Liver (tissue), 9 donors: ENCODE measurements around the gene ANKRD11. TPM values are rescaled to one million over a fixed set of nuclear protein-coding genes. Genes with fewer than 3 reads are reported as not detected.

Experiments used
- DNase-seq: peaks from one replicate; pipeline ENCODE4 v3.0.0-alpha.2; 2017; ENCODE audit warnings: low spot score
- H3K27ac ChIP-seq, 2 donors: one replicate each; pipeline ENCODE4 v1.7.0; 2013; ENCODE audit warnings: inconsistent platforms in 2 of 2, low read length in 2 of 2, control low read depth in 1 of 2, low read depth in 1 of 2, mild to moderate bottlenecking in 1 of 2
- H3K27me3 ChIP-seq, 4 donors: one replicate each; pipeline versions ENCODE4 v1.6.1 to v1.7.0; 2013; ENCODE audit warnings: low read length in 3 of 4, inconsistent platforms in 1 of 4, mild to moderate bottlenecking in 1 of 4, moderate library complexity in 1 of 4; ENCODE audit not compliant: control insufficient read depth in 4 of 4, insufficient read depth in 4 of 4
- H3K36me3 ChIP-seq, 4 donors: one replicate each; pipeline versions ENCODE4 v1.6.1 to v1.7.0; 2013; ENCODE audit warnings: low read length in 3 of 4, mild to moderate bottlenecking in 3 of 4, low read depth in 1 of 4, moderate library complexity in 1 of 4; ENCODE audit not compliant: control insufficient read depth in 4 of 4, insufficient read depth in 3 of 4
- H3K4me1 ChIP-seq, 4 donors: one replicate each; pipeline versions ENCODE4 v1.6.1 to v1.7.0; 2013; ENCODE audit warnings: low read length in 3 of 4, mild to moderate bottlenecking in 3 of 4, moderate library complexity in 1 of 4; ENCODE audit not compliant: control insufficient read depth in 4 of 4, insufficient read depth in 4 of 4
- H3K4me3 ChIP-seq, 3 donors: one replicate each; pipeline versions ENCODE4 v1.6.1 to v1.7.0; 2013; ENCODE audit warnings: low read length in 3 of 3, control low read depth in 1 of 3, low read depth in 1 of 3, mild to moderate bottlenecking in 1 of 3
- H3K9ac ChIP-seq, 2 donors: one replicate each; pipeline ENCODE4 v1.7.0; 2013; ENCODE audit warnings: low read length in 2 of 2, mild to moderate bottlenecking in 2 of 2, moderate library complexity in 2 of 2, control low read depth in 1 of 2, low read depth in 1 of 2
- H3K9me3 ChIP-seq, 4 donors: one replicate each; pipeline versions ENCODE4 v1.6.1 to v1.7.0; 2013; ENCODE audit warnings: low read length in 3 of 4; ENCODE audit not compliant: control insufficient read depth in 4 of 4
- EGR1 ChIP-seq, 2 donors: IDR thresholded peaks; 2 replicates each; pipeline ENCODE4 v1.6.1; 2016 to 2018; ENCODE audit warnings: antibody characterized with exemption in 2 of 2, low read depth in 2 of 2
- FOXA1 ChIP-seq: IDR thresholded peaks from 2 replicates; pipeline ENCODE4 v1.6.1; 2016; ENCODE audit warnings: antibody characterized with exemption
- FOXA2 ChIP-seq: IDR thresholded peaks from 2 replicates; pipeline ENCODE4 v1.6.1; 2016; ENCODE audit warnings: antibody characterized with exemption
- GABPA ChIP-seq, 2 donors: IDR thresholded peaks in 1 of 2; conservative IDR thresholded peaks in 1 of 2; 2 replicates each; pipeline ENCODE4 v1.6.1; 2016; ENCODE audit warnings: antibody characterized with exemption in 2 of 2, mild to moderate bottlenecking in 1 of 2, moderate library complexity in 1 of 2
- HNF4A ChIP-seq, 2 donors: conservative IDR thresholded peaks; 2 replicates each; pipeline ENCODE4 v1.6.1; 2016; ENCODE audit warnings: antibody characterized with exemption in 2 of 2, mild to moderate bottlenecking in 2 of 2
- HNF4G ChIP-seq: IDR thresholded peaks from 2 replicates; pipeline ENCODE4 v1.6.1; 2016; ENCODE audit warnings: antibody characterized with exemption
- JUND ChIP-seq, 2 donors: IDR thresholded peaks; 2 replicates each; pipeline ENCODE4 v1.6.1; 2016; ENCODE audit warnings: antibody characterized with exemption in 2 of 2
- NR2F2 ChIP-seq: IDR thresholded peaks from 2 replicates; pipeline ENCODE4 v1.6.1; 2016; ENCODE audit warnings: antibody characterized with exemption
- RAD21 ChIP-seq, 2 donors: IDR thresholded peaks; 2 replicates each; pipeline ENCODE4 v1.6.1; 2016; ENCODE audit warnings: antibody characterized with exemption in 2 of 2, mild to moderate bottlenecking in 2 of 2
- REST ChIP-seq: IDR thresholded peaks from 2 replicates; pipeline ENCODE4 v1.6.1; 2016; ENCODE audit warnings: antibody characterized with exemption, mild to moderate bottlenecking
- SP1 ChIP-seq: IDR thresholded peaks from 2 replicates; pipeline ENCODE4 v1.6.1; 2018; ENCODE audit warnings: antibody characterized with exemption, mild to moderate bottlenecking
- TAF1 ChIP-seq: conservative IDR thresholded peaks from 2 replicates; pipeline ENCODE4 v1.6.1; 2016; ENCODE audit warnings: antibody characterized with exemption, mild to moderate bottlenecking
- YY1 ChIP-seq: IDR thresholded peaks from 2 replicates; pipeline ENCODE4 v1.6.1; 2016; ENCODE audit warnings: antibody characterized with exemption, mild to moderate bottlenecking
- WGBS: extraction: QIAGEN DNeasy Blood & Tissue Kit; methylation state at CpG from one replicate; pipeline ENCODE4 v1.1.7; 2013; 5-methylcytosine and 5-hydroxymethylcytosine counted together
- polyA plus RNA-seq, 2 donors: library from polyadenylated mRNA; stranded (reverse) in 1 of 2; unstranded in 1 of 2; fragments of 200-250 nt in 1 of 2; fragments of >200 nt in 1 of 2; fragmentation: Nextera tagmentation in 1 of 2; extraction: Ambion mirVana in 1 of 2; gene quantifications; one replicate each; pipeline versions ENCODE4 v1.2.1 to v1.2.3, GENCODE V29; 2013 to 2015
- total RNA-seq, 2 donors: library from RNA; depleted of rRNA; stranded (reverse); fragments of >200 nt; gene quantifications; one replicate each; pipeline ENCODE4 v1.2.3, GENCODE V29; 2014
- TF ChIP-seq, protein P1 (sequence below): IDR thresholded peaks from 2 replicates; pipeline ENCODE4 v1.6.1; 2016; ENCODE audit warnings: antibody characterized with exemption
- TF ChIP-seq, protein P2 (sequence below): fragments of 150-350 bp; IDR thresholded peaks from 2 replicates; pipeline ENCODE4 v1.5.1; 2017; ENCODE audit warnings: improper control_type of control experiment, low read depth, low read length; ENCODE audit not compliant: missing input control
- donor health status: healthy.
- donor health status: healthy.
- donor health status: healthy.
- donor health status: healthy.
- donor health status: healthy.

The ANKRD11 gene
- total and polyA plus RNA-seq, 4 donors = 16.3 to 55.1 (median 28.0) TPM

DNA sequence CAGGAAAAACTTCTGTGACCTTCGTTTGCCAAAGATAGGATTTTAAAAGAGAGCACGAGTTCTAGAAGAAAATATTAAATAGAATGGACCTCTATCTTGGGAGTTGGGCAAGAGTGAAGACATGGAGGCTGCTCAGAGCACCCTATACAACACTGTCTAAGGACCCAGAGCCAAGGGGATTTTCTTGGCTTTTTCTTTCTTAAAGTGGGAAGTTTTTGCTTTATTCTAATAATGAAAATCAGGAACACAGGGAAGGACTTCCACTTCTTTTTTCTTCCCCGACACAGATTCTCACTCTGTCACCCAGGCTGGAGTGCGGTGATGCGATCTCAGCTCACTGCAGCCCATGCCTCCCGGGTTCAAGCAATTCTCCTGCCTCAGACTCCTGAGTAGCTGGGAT is 178.7 kb downstream of the ANKRD11 start:
- no peaks in the 10 kb centered on the region for H3K9me3 ChIP-seq
- H3K4me1 ChIP-seq = peaks cover 0 to 10% (median 1%) of the 10 kb centered on the region in 4 donors
- H3K36me3 ChIP-seq = peaks cover 0 to 19% (median 9%) of the 10 kb centered on the region in 4 donors
- no peak overlapping the region for H3K9ac ChIP-seq
- H3K27ac ChIP-seq = no peak overlapping the region
- 94% methylated on average over 6 of the region's 6 CpGs for WGBS
- TF ChIP-seq EGR1 (IDR thresholded peaks at IDR 0.05; ENCODE audit: low read depth in 2 of 2) (no peak), GABPA (IDR thresholded peaks at IDR 0.05 in 1 of 2, conservative IDR thresholded peaks at IDR 0.05 in 1 of 2) (no peak), SP1 (no peak), RAD21 (IDR thresholded peaks at IDR 0.05) (no peak), FOXA2 (no peak), YY1 (no peak), REST (no peak), TAF1 (no peak), JUND (IDR thresholded peaks at IDR 0.05) (no peak), FOXA1 (no peak), HNF4G (no peak), HNF4A (conservative IDR thresholded peaks at IDR 0.05) (no peak), NR2F2 (no peak)
- TF ChIP-seq, protein P1, sequence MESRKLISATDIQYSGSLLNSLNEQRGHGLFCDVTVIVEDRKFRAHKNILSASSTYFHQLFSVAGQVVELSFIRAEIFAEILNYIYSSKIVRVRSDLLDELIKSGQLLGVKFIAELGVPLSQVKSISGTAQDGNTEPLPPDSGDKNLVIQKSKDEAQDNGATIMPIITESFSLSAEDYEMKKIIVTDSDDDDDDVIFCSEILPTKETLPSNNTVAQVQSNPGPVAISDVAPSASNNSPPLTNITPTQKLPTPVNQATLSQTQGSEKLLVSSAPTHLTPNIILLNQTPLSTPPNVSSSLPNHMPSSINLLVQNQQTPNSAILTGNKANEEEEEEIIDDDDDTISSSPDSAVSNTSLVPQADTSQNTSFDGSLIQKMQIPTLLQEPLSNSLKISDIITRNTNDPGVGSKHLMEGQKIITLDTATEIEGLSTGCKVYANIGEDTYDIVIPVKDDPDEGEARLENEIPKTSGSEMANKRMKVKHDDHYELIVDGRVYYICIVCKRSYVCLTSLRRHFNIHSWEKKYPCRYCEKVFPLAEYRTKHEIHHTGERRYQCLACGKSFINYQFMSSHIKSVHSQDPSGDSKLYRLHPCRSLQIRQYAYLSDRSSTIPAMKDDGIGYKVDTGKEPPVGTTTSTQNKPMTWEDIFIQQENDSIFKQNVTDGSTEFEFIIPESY = no peak
- H3K27me3 ChIP-seq = no peaks in the 10 kb centered on the region
- no peak overlapping the region for H3K4me3 ChIP-seq
- no peak for DNase-seq

DNA sequence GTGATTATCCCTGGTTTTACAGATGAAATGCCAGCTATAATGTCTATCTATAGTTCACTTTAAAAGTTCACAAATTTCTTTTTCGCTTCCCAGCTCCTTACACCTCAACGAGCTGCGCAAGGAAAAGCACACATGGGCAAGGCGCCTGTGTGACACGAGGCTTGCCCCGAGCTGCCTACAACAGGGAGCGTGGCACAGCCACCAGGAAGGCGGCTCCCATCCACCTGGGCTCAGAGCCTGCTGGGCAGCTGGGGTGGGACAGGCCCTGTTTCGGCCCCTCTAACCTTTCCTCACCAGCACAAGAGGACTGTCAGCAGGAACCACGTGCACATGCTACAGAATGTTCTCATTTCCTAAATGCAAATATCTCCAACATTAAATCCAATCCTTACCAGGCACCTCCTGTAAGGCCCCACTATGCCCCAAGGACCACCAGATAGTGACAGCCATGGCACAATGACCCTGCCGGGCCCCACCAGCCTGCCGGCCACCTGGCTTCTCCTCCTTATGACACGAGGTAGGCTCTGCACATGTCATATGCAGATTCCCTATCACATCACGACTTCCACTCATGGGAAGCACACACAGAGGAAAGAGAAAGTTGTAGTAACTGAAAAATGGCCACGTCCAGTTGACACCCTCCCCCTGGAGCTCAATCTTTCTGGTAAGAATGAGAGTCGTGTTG is 180.8 kb downstream of the ANKRD11 start:
- peaks cover 0 to 22% (median 12%) of the 10 kb centered on the region in 4 donors for H3K36me3 ChIP-seq
- H3K4me1 ChIP-seq = no peaks in the 10 kb centered on the region
- no peak for DNase-seq
- H3K9ac ChIP-seq = no peak overlapping the region
- H3K27me3 ChIP-seq = no peaks in the 10 kb centered on the region
- no peak overlapping the region for H3K27ac ChIP-seq
- no peak overlapping the region for H3K4me3 ChIP-seq
- TF ChIP-seq, protein P2, sequence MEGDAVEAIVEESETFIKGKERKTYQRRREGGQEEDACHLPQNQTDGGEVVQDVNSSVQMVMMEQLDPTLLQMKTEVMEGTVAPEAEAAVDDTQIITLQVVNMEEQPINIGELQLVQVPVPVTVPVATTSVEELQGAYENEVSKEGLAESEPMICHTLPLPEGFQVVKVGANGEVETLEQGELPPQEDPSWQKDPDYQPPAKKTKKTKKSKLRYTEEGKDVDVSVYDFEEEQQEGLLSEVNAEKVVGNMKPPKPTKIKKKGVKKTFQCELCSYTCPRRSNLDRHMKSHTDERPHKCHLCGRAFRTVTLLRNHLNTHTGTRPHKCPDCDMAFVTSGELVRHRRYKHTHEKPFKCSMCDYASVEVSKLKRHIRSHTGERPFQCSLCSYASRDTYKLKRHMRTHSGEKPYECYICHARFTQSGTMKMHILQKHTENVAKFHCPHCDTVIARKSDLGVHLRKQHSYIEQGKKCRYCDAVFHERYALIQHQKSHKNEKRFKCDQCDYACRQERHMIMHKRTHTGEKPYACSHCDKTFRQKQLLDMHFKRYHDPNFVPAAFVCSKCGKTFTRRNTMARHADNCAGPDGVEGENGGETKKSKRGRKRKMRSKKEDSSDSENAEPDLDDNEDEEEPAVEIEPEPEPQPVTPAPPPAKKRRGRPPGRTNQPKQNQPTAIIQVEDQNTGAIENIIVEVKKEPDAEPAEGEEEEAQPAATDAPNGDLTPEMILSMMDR = no peak
- WGBS = 85% methylated on average over 16 of the region's 16 CpGs
- H3K9me3 ChIP-seq = no peaks in the 10 kb centered on the region
